Measurements from ENCODE around the gene LDLRAD3.

LDLRAD3 gene

GRCh38 chr11:35962369-35963138 is 18.7 kb downstream of the LDLRAD3 start:
- no peak for DNase-seq

DNA sequence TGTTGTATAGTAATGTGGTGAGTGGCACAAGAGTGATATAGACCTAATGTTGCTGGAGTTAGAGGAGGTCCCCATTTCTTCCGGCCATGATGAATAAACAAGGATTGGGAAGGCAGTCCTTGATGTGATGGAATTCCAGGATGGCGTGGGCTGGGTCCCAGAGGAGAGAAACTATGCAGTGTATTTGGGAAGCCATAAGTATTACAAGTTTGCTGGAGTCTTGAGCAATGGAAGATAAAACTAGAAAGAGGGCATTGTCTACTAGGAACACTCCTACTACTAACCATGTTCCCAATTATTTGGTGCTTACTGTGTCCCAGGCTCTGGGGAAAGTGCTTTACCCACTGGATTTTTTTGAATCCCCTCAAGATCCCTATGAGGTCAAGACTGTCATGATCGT is 20.0 kb downstream of the LDLRAD3 start:
- no peak for DNase-seq

GRCh38 chr11:35964841-35965240 is 21.0 kb downstream of the LDLRAD3 start:
- DNase-seq: no peak

GRCh38 chr11:35967042-35967441 is 23.2 kb downstream of the LDLRAD3 start:
- no peak for DNase-seq

- DNase-seq: no peak
These were observed 24.7 kb downstream of the LDLRAD3 start for GRCh38 chr11:35968386-35969088.

DNA sequence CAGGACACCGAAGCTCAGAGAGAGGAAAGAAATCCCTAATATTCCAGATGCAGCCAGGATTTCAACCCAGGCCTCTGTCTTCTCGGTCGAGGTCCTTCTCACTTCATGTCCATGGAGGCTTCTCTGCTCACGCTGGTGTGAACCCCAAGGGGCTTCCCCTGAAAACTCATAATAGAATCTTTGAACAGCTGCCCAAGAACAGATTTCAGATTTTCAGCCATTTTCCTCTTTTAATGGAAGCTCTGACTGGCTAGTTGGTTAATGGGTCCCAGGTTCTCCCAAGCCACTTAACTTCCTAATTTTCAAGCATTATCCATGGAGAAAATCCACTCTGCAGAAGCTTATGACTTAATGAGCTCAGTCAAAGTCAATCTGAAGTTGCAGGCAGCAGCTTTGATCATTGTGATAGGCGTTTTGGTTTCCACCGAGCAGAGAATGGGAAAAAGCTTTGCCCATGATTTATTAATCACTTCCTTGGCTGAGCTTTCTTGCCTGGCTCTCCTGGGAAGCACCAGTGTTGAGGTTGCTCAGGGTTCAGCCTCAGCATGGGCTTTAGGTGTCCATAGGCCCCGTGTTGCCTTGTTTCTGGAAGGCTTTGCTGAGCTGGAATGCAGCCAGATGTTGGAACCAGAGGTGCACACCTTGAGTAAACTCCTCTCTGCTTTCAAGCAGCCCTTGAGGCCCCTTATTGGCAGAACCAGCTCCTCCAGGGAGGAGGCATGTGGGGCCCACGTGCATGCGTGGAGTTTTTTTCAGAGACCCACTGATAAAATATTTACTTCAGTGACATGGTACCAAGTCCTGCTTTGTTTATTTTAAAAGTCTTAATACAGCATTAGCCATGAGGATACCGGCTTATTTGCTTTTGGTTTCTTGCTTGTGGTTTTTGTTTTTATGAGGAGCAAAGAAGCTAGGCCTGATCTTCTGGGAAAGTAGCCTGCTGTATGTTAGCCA is 25.5 kb downstream of the LDLRAD3 start:
- no peak for DNase-seq

DNA sequence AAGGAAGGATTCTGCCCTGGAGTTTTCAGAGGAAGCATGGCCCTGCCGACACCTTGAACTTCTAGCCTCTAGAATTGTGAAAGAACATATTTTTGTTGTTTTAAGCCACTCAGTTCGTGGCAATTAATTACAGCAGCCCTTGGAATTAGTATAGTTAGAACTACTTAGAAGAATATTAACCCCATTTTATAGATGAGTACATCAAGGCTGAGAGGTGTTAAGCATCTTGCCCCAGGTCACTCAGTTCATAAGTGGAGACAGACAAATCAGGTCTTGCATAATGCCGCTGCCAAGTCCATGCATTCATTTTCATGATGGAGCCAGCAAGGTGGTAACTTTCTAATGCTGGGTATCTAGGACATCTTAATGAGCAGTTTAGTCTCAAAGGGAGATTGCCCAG is 26.6 kb downstream of the LDLRAD3 start:
- DNase-seq: no peak

GRCh38 chr11:35971841-35972422 is 28.1 kb downstream of the LDLRAD3 start:
- DNase-seq: no peak

DNA sequence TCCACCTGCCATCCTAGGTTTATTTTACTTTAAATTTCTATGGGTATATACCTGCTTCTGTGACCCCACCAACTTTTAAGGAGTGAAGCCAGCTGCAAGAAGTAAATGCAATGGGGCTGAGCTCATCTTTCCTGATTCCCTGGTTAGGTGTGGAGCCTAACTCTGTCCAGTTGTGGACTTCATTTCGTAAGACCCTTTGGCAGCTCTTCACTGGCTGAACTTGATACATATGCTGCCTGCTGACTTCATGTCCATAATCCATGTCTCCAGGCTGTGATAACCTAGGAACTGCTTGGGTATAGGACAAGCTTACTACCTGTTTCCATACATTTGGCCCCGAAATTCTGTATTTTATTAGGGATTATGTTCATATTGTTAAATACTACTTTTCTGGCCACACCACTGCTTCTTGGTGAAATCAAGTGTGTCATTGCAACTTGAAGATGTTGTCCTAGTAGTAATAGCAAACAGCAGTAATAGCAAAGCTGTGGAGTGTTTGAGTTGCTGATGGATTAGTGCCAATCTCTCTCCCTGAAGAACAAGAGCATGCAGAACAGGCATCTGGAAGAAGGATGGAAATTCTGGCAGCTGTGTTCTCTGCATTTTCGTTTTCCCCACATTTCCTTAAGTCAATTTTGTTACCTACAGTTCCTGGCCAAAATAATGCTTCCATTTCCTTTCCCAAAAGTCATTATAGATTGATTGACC is 31.2 kb downstream of the LDLRAD3 start:
- no peak for DNase-seq

- no peak for DNase-seq
These were observed 32.6 kb downstream of the LDLRAD3 start for GRCh38 chr11:35976434-35976833.

GRCh38 chr11:35978183-35978582 is 34.3 kb downstream of the LDLRAD3 start:
- no peak for DNase-seq

DNA sequence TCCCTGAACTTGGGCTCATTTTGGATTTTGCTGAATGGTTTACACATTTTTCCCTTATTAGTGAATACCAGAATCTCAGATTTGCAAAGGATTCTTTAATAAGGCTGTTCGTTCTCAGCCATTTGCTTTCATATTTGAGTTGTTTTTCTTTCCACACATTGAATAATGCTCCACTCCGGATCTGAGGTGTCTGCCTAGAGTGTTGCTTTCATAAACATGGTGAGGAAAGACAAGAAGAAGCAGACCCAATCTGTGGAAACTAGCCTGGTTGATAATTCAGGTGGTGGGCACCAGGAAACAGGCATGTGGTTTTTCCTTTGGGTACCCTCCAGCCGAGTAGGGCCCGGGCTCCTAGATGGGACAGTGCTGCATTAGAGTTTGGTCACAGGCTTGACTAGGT is 35.0 kb downstream of the LDLRAD3 start:
- DNase-seq: no peak

GRCh38 chr11:35980686-35981390 is 37.0 kb downstream of the LDLRAD3 start:
- no peak for DNase-seq

DNA sequence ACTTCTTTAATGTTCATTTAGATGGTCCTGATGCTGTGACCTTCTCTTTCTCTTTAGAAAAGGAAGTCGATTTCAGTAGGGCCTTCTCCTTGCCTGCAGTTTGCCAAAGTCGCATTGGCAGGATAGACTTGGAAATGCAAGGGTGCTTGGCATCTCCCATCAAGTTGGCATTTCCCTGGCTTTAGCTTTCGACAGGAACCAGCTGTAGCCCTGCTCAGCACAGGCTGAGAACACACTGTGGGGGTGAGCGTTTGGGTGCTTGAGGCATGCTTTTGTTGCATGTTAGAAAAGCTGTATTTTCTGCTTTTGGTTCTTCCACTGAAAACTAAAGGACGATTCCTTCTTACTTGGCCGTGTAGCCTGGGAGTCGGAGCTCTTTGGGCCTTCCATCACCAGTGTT is 37.7 kb downstream of the LDLRAD3 start:
- DNase-seq: no peak

GRCh38 chr11:35982061-35982460 is 38.2 kb downstream of the LDLRAD3 start:
- no peak for DNase-seq

DNA sequence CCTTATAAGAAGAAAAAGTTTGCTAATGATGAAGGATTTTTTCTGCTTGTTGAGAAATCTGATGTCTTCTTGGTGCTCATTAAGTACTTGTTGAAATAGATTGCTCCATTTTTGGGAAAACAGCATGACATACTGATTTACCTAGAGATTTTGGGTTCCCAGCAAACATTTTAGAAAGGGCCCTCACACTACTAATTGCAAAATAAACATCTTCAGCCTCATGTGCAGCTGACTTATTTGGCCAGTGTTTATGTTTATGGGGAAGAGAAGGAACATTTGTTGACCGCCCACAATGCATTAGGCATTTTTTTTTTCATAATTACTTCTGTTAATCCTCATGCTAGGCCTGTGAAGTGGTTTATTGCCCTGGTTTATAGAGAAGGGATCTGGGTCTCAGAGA is 40.1 kb downstream of the LDLRAD3 start:
- no peak for DNase-seq

- DNase-seq: no peak
These were observed 43.1 kb downstream of the LDLRAD3 start for GRCh38 chr11:35986947-35987346.

GRCh38 chr11:35990170-35990569 is 46.3 kb downstream of the LDLRAD3 start:
- no peak for DNase-seq

GRCh38 chr11:35990816-35991215 is 47.0 kb downstream of the LDLRAD3 start:
- DNase-seq: no peak

GRCh38 chr11:35992548-35992947 is 48.7 kb downstream of the LDLRAD3 start:
- DNase-seq: no peak

DNA sequence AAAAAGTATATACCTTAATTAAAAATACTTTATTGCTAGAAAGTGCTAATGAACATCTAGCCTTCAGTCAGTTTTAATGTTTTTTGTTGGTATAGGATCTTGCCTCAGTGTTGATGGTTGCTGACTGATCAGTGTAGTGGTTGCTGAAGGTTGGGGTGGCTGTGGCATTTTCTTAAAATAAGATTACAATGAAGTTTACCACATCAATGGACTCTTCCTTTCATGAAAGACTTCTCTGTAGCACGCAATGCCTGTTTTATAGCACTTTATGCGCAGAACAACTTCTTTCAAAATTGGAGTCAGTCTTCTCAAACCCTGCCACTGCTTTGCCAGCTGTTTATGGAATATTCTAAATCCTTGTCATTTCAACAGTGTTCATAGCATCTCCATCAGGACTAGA is 50.6 kb downstream of the LDLRAD3 start:
- DNase-seq: no peak

Measured in hematopoietic multipotent progenitor cell treated with erythropoietin and hydrocortisone succinate and interleukin-3 and kit ligand, for 8 days (in vitro differentiated cells).